SK-N-SH treated with all-trans-retinoic acid at 6 μM for 48 hours (cell line): Measurements from ENCODE around the gene TXNRD2.

ENCODE experiments used
- ATAC-seq: fragments of 200-7000 bp; cut with Tn5 transposase; 3 replicates; pipeline ENCODE4 v1.9.1; 2020; ENCODE audit warnings: mild to moderate bottlenecking, moderate library complexity
- ARNTL ChIP-seq: fragments of 450-650 bp; formaldehyde crosslinking; IDR thresholded peaks from 2 replicates; pipeline ENCODE4 v1.5.0; 2020; ENCODE audit warnings: low read depth, mild to moderate bottlenecking, moderate library complexity, borderline replicate concordance
- BACH2 ChIP-seq: fragments of 250-450 bp; sonication (Bioruptor Pico); IDR thresholded peaks from 2 replicates; pipeline ENCODE4 v1.9.0; 2021; ENCODE audit warnings: mild to moderate bottlenecking, borderline replicate concordance
- CSDC2 ChIP-seq: fragments of 250-450 bp; sonication (Bioruptor Pico); IDR thresholded peaks from 2 replicates; pipeline ENCODE4 v1.5.0; 2020; ENCODE audit warnings: mild to moderate bottlenecking, moderate library complexity
- ESRRG ChIP-seq: fragments of 250-450 bp; sonication (Bioruptor Pico); IDR thresholded peaks from 2 replicates; pipeline ENCODE4 v1.6.1; 2021; ENCODE audit warnings: mild to moderate bottlenecking
- ISL1 ChIP-seq: fragments of 250-450 bp; sonication (Bioruptor Pico); IDR thresholded peaks from 2 replicates; pipeline ENCODE4 v2.1.2; 2022; ENCODE audit warnings: mild to moderate bottlenecking, moderate library complexity
- POU6F1 ChIP-seq: fragments of 250-450 bp; sonication (Bioruptor Pico); IDR thresholded peaks from 2 replicates; pipeline ENCODE4 v1.8.0; 2021; ENCODE audit warnings: low read depth, mild to moderate bottlenecking, moderate library complexity, borderline replicate concordance
- RARB ChIP-seq: fragments of 250-450 bp; sonication (Bioruptor Pico); IDR thresholded peaks from 2 replicates; pipeline ENCODE4 v1.8.0; 2021; ENCODE audit warnings: mild to moderate bottlenecking, moderate library complexity
- SNAI2 ChIP-seq: fragments of 250-450 bp; sonication (Bioruptor Pico); IDR thresholded peaks from 2 replicates; pipeline ENCODE4 v1.5.0; 2020; ENCODE audit warnings: mild to moderate bottlenecking, moderate library complexity
- TCF4 ChIP-seq: fragments of 250-450 bp; sonication (Bioruptor Pico); IDR thresholded peaks from 2 replicates; pipeline ENCODE4 v1.8.0; 2021; ENCODE audit warnings: mild to moderate bottlenecking, moderate library complexity, borderline replicate concordance
- TOX ChIP-seq: fragments of 250-450 bp; sonication (Bioruptor Pico); IDR thresholded peaks from 2 replicates; pipeline ENCODE4 v1.8.0; 2021; ENCODE audit warnings: mild to moderate bottlenecking, moderate library complexity, borderline replicate concordance
- ZFP3 ChIP-seq: fragments of 250-450 bp; sonication (Bioruptor Pico); IDR thresholded peaks from 2 replicates; pipeline ENCODE4 v1.5.0; 2020; ENCODE audit warnings: mild to moderate bottlenecking, moderate library complexity
- ZFP30 ChIP-seq: fragments of 450-650 bp; formaldehyde crosslinking; IDR thresholded peaks from 2 replicates; pipeline ENCODE4 v1.5.0; 2022; ENCODE audit warnings: mild to moderate bottlenecking, moderate library complexity
- ZNF565 ChIP-seq: fragments of 450-650 bp; formaldehyde crosslinking; conservative IDR thresholded peaks from 2 replicates; pipeline ENCODE4 v1.5.0; 2020; ENCODE audit warnings: low read depth, mild to moderate bottlenecking, moderate library complexity
- ZNF70 ChIP-seq: fragments of 450-650 bp; formaldehyde crosslinking; IDR thresholded peaks from 2 replicates; pipeline ENCODE4 v1.5.0; 2020; ENCODE audit warnings: mild to moderate bottlenecking, moderate library complexity
- ZNF8 ChIP-seq: fragments of 450-650 bp; formaldehyde crosslinking; IDR thresholded peaks from 2 replicates; pipeline ENCODE4 v1.5.0; 2020; ENCODE audit warnings: mild to moderate bottlenecking, moderate library complexity
- TF ChIP-seq, protein P1 (sequence below): fragments of 250-450 bp; sonication (Bioruptor Pico); IDR thresholded peaks from 2 replicates; pipeline ENCODE4 v1.5.1; 2021; ENCODE audit warnings: mild to moderate bottlenecking, moderate library complexity
- TF ChIP-seq, protein P2 (sequence below): fragments of 250-450 bp; sonication (Bioruptor Pico); IDR thresholded peaks from 2 replicates; pipeline ENCODE4 v1.8.0; 2020; ENCODE audit warnings: mild to moderate bottlenecking, moderate library complexity, borderline replicate concordance
- TF ChIP-seq, protein P3 (sequence below): fragments of 250-450 bp; sonication (Bioruptor Pico); IDR thresholded peaks from 2 replicates; pipeline ENCODE4 v1.5.0; 2020; ENCODE audit warnings: mild to moderate bottlenecking, moderate library complexity

Gene TXNRD2

DNA sequence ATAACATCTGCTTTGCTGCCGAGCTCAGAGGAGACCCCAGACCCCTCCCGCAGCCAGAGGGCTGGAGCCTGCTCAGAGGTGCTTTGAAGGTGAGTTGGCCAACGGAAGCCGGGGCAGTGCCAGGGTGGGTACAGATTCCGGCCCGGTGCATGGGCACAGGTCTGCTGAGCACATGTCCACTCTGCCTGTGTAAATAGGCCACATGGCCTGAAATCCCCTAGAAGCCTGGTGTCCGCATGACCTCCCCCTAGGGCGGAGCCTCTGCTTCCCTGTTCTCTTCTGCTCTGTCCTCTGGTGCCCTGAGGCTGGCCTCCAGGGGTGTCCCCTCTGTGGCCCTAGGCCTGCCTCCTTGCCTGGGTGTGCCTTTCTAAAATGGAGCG, 19.6 kb upstream of the TXNRD2 start (continued):
- TF ChIP-seq, protein P1, sequence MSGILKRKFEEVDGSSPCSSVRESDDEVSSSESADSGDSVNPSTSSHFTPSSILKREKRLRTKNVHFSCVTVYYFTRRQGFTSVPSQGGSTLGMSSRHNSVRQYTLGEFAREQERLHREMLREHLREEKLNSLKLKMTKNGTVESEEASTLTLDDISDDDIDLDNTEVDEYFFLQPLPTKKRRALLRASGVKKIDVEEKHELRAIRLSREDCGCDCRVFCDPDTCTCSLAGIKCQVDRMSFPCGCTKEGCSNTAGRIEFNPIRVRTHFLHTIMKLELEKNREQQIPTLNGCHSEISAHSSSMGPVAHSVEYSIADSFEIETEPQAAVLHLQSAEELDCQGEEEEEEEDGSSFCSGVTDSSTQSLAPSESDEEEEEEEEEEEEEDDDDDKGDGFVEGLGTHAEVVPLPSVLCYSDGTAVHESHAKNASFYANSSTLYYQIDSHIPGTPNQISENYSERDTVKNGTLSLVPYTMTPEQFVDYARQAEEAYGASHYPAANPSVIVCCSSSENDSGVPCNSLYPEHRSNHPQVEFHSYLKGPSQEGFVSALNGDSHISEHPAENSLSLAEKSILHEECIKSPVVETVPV (CRISPR knock-in tag): no peak
- TF ChIP-seq ZNF70 (CRISPR knock-in tag) (no peak), TOX (CRISPR knock-in tag) (no peak)
- TF ChIP-seq, all 23 proteins: peak for 0

DNA sequence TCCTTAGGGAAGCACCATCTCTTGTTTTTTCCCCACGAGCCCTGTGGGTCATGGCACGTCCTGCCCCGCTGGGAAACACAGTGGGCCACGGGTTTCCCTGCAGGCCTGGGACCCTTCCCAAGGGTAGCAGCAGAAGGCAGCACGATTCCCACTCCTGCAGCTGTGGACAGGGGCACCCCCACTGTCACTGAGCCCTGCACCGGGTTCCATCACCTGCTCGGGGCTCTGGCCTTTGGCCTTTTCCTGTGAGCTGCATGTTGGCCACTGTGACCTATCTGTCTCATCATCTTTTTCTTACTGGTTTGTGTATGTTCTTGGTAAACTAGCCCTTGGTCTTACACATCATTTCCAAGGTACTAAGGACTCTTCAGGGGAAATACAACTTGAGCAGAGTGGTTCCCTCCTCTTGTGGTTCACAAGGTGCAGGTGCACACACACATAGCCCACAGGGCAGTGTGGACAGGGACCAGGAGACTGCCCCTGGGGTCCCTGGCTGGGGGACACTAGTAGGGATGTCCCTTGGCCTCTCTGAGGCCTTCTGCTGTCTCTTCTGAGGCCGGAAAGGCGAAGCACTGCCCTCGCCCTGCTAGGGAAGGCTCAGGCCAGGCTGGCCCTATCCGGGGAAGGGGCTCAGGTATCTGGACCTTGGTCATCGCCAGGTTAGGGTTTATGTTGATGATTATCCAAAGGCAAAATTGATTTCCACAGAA, 19.0 kb upstream of the TXNRD2 start:
- ATAC-seq: no peak
- TF ChIP-seq ESRRG (CRISPR knock-in tag) (no peak), ZNF8 (no peak), ZNF565 (no peak), CSDC2 (CRISPR knock-in tag) (no peak), SNAI2 (no peak), TOX (CRISPR knock-in tag) (no peak), ZNF70 (CRISPR knock-in tag) (no peak), ISL1 (CRISPR knock-in tag) (no peak)
- TF ChIP-seq, protein P2, sequence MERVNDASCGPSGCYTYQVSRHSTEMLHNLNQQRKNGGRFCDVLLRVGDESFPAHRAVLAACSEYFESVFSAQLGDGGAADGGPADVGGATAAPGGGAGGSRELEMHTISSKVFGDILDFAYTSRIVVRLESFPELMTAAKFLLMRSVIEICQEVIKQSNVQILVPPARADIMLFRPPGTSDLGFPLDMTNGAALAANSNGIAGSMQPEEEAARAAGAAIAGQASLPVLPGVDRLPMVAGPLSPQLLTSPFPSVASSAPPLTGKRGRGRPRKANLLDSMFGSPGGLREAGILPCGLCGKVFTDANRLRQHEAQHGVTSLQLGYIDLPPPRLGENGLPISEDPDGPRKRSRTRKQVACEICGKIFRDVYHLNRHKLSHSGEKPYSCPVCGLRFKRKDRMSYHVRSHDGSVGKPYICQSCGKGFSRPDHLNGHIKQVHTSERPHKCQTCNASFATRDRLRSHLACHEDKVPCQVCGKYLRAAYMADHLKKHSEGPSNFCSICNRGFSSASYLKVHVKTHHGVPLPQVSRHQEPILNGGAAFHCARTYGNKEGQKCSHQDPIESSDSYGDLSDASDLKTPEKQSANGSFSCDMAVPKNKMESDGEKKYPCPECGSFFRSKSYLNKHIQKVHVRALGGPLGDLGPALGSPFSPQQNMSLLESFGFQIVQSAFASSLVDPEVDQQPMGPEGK (CRISPR knock-in tag): no peak
- TF ChIP-seq, all 23 proteins: peak for 0

DNA sequence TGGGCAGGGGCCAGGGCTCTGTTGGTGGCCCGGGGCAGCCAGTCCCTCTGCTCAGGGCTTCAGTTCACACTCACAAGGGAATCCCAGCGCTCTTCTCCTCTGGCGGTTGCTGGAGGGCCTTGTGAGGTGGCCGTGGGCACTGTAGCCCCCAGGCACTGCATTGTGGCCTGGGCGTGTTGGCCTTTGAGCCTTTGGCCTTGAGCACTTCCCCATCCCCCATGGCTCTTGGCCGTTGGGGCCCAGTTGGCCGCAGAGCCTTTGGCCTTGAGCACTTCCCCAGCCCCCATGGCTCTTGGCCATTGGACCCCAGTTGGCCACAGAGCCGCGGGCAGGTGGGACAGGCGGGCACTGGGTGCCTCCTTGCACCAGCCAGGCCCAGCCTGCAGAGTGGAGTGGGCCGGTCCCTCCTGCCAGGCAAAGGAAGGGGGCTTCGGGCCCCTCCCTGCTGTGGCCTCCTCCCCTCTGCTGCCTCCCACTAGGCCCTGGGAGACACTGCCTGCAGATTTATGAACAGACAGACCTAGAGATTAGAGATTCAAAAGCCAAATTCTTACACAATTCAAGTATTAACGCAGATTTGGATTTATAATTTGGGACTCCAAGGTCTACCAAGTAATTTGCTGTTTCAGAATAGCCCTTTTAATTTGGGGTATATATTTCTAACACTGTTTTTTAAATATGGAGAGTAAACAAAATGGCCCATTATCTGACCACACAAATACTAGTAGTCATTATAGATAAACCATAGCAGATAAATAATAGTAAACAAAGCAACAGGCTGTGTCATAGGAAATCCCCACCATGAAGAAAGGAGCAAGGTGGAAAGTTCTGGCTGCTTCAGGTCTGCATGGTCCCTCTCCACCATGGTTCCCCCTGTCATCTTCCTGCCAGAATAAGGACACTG, 18.2 kb upstream of the TXNRD2 start:
- ATAC-seq: no peak
- TF ChIP-seq ESRRG (CRISPR knock-in tag): no peak
- TF ChIP-seq, protein P3, sequence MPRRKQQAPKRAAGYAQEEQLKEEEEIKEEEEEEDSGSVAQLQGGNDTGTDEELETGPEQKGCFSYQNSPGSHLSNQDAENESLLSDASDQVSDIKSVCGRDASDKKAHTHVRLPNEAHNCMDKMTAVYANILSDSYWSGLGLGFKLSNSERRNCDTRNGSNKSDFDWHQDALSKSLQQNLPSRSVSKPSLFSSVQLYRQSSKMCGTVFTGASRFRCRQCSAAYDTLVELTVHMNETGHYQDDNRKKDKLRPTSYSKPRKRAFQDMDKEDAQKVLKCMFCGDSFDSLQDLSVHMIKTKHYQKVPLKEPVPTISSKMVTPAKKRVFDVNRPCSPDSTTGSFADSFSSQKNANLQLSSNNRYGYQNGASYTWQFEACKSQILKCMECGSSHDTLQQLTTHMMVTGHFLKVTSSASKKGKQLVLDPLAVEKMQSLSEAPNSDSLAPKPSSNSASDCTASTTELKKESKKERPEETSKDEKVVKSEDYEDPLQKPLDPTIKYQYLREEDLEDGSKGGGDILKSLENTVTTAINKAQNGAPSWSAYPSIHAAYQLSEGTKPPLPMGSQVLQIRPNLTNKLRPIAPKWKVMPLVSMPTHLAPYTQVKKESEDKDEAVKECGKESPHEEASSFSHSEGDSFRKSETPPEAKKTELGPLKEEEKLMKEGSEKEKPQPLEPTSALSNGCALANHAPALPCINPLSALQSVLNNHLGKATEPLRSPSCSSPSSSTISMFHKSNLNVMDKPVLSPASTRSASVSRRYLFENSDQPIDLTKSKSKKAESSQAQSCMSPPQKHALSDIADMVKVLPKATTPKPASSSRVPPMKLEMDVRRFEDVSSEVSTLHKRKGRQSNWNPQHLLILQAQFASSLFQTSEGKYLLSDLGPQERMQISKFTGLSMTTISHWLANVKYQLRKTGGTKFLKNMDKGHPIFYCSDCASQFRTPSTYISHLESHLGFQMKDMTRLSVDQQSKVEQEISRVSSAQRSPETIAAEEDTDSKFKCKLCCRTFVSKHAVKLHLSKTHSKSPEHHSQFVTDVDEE (CRISPR knock-in tag): no peak
- TF ChIP-seq, protein P2 (CRISPR knock-in tag): no peak
- TF ChIP-seq CSDC2 (CRISPR knock-in tag): no peak
- TF ChIP-seq RARB: no peak
- no peak for TF ChIP-seq TCF4 (CRISPR knock-in tag)
- TF ChIP-seq ZNF565: no peak
- TF ChIP-seq, protein P1 (CRISPR knock-in tag): no peak
- no peak for TF ChIP-seq ARNTL (CRISPR knock-in tag)
- no peak for TF ChIP-seq ZFP30 (CRISPR knock-in tag)
- no peak for TF ChIP-seq ISL1 (CRISPR knock-in tag)
- TF ChIP-seq POU6F1 (CRISPR knock-in tag): no peak
- TF ChIP-seq ZFP3 (CRISPR knock-in tag): no peak
- TF ChIP-seq BACH2 (CRISPR knock-in tag): no peak
